KOPT-K1 (cell line): ENCODE results near the gene SMARCD1.

Experiments used
- H3K27ac ChIP-seq: fragments of 200-600 bp; sonication (generic); 2 replicates; pipeline ENCODE4 v1.5.1; 2016; ENCODE audit warnings: antibody characterized with exemption, mild to moderate bottlenecking, low read depth, low read length; ENCODE audit not compliant: poor library complexity, severe bottlenecking
- H3K36me3 ChIP-seq: fragments of 200-600 bp; sonication (generic); 2 replicates; pipeline ENCODE4 v1.5.1; 2017; ENCODE audit warnings: antibody characterized with exemption, mild to moderate bottlenecking, low read length, moderate library complexity; ENCODE audit not compliant: insufficient read depth
- H3K9me3 ChIP-seq: fragments of 200-600 bp; sonication (generic); 2 replicates; pipeline ENCODE4 v1.5.1; 2017; ENCODE audit warnings: antibody characterized with exemption, low read length, mild to moderate bottlenecking; ENCODE audit not compliant: insufficient read depth, poor library complexity, severe bottlenecking

Gene SMARCD1

GRCh38 chr12:50102131-50102531 is 17.0 kb downstream of the SMARCD1 start:
- H3K9me3 ChIP-seq: no peaks in the 10 kb centered on the region
- H3K36me3 ChIP-seq: peaks cover 53% of the 10 kb centered on the region
- no peak overlapping the region for H3K27ac ChIP-seq

DNA sequence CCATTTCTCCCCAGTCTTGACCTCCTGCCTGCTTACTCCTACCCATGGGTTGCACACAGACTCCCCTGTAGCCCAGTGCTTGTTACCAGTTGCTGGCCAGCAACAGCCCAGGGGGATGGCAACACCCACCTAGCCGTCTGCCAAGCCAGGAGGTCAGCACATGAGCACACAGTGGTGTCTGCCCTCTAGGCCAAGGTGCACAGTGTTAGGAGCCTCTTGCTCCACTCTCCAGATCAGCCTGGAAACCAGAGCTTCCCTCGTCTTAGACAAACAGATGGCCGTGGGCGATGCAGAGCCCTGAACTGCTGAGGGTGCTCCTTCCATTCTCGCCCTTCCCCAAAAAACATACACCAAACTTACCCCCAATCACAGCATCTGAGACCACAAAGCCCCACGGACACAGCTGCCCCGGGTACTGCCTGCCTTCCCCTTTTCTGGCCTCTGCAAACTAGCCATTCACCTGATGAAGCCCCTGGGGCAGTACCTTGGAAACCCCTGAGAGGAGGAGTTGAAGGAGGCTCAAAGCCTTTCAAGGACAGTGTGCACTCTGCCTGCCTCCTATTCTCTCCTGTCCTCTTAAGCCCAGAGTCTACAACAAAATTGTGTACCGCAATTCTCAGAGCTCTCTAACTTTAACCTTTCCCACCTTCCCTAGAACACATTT is 17.6 kb downstream of the SMARCD1 start:
- Histone ChIP-seq H3K9me3 (no peaks in the 10 kb centered on the region), H3K36me3 (peaks cover 46% of the 10 kb centered on the region), H3K27ac (no peak overlapping the region)

DNA sequence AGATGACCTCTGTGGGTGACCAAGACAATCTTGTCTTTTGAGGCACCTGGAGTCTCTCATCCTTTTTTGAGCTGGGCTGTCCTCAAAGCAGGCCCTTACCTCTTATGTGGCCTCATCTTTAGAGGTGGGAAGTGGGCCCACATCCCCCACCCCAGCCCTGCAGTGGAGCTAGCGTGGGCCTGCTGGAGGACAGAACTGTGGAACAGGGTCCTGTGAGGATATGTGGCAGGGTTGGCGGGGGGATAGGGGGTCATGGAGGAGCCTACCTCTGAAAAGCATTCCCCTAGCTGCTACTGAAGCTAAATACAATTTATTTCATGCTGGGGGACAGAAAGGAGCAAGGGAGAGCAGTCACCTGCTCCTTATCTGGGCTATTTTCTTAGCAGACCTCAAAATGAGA is 18.2 kb downstream of the SMARCD1 start:
- Histone ChIP-seq H3K27ac (no peak overlapping the region), H3K9me3 (no peaks in the 10 kb centered on the region), H3K36me3 (peaks cover 41% of the 10 kb centered on the region)

DNA sequence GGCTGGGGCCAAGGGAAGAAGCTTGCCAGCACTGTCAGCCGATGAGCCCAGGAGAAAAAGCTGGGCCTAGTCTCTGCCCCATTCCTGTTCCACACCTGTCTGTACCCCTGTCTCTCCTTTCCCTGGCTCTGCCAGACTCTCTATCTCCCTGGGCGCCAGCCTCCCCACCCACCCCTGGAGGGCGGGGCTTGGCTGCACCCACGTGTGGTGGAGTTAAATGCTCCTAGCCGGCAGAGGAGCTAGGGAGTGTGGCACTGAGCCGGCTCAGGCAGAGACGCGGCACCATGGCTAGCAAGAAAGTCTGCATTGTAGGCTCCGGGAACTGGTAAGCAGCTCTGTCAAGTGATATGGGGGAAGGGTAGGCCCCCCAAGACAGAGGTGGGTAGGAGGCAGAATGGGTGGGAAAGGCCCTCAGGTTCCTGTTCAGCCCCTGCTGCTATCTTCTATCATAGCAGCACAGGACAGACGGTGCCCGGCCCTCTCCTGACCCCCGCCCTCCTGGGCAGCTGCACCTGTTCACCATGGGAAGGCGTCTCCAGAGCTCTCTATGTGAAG is 18.7 kb downstream of the SMARCD1 start, which contains the start of gene GPD1:
TSS of gene GPD1 (plus strand) at position 242 of the 555 bp plus-strand sequence. CDS start at position 285, 43 bp downstream.
- Histone ChIP-seq H3K27ac (no peak within 1 kb of the TSS), H3K36me3 (peaks cover 36% of the 10 kb centered on the region), H3K9me3 (no peaks in the 10 kb centered on the region)

GRCh38 chr12:50104417-50105366 is 19.6 kb downstream of the SMARCD1 start:
- Histone ChIP-seq H3K27ac (no peak overlapping the region), H3K9me3 (no peaks in the 10 kb centered on the region), H3K36me3 (peaks cover 27% of the 10 kb centered on the region)

DNA sequence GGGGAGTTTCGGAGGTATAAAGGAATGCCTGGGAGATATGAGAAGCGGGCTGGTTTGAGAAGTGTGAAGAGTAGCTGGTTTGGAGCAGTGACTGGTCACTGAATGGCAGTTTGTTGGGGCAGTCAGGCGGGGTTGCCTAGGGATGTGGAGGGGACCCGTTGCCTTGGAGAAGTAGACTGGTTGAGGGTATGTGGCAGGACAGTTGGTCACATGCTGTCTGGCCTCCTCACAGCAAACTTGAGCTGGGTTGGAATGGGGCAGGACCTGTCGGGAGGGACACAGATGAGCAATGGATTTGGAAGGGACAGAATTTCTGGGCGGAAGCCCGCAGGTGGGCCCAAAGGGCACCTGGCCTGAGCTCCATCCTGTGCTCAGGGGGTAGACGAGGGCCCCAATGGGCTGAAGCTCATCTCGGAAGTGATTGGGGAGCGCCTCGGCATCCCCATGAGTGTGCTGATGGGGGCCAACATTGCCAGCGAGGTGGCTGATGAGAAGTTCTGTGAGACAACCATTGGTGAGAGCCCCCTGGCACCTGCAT is 20.8 kb downstream of the SMARCD1 start:
- Histone ChIP-seq H3K9me3 (no peaks in the 10 kb centered on the region), H3K36me3 (peaks cover 14% of the 10 kb centered on the region; the same call in 1 of the 2 replicates), H3K27ac (no peak overlapping the region)

- peaks cover 8% of the 10 kb centered on the region; the same call in 1 of the 2 replicates for H3K36me3 ChIP-seq
- no peak overlapping the region for H3K27ac ChIP-seq
- H3K9me3 ChIP-seq: no peaks in the 10 kb centered on the region
Observed at GRCh38 chr12:50106907-50107306, 21.8 kb downstream of the SMARCD1 start.

DNA sequence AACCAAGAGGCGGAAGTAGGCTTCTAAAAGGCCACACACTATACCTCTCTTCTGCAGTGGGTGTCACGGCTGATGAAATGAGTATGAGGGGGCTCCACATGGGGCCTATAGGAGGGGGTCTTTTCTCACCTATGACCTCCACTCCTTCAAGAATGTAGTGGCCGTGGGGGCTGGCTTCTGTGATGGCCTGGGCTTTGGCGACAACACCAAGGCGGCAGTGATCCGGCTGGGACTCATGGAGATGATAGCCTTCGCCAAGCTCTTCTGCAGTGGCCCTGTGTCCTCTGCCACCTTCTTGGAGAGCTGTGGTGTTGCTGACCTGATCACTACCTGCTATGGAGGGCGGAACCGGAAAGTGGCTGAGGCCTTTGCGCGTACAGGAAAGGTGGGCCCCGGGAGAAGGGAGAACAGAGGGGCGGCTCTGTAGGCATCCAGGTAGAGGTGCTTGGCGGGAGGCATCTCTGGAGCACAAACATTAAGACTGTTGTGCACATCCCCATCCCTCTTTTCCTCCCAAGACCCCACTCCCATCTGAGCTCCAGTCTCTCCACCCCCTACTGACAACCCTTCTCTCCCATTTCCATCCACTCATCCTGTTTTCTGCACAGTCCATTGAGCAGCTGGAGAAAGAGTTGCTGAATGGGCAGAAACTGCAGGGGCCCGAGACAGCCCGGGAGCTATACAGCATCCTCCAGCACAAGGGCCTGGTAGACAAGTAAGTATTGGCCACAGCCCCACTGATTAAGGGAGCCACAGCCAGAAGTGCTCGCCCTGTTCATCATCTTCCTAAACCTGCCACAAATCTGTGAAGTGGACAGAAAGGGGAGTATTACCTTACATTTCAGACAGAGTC is 22.5 kb downstream of the SMARCD1 start:
- Histone ChIP-seq H3K27ac (no peak overlapping the region), H3K36me3 (peaks cover under 1% of the 10 kb centered on the region; the same call in 1 of the 2 replicates)

DNA sequence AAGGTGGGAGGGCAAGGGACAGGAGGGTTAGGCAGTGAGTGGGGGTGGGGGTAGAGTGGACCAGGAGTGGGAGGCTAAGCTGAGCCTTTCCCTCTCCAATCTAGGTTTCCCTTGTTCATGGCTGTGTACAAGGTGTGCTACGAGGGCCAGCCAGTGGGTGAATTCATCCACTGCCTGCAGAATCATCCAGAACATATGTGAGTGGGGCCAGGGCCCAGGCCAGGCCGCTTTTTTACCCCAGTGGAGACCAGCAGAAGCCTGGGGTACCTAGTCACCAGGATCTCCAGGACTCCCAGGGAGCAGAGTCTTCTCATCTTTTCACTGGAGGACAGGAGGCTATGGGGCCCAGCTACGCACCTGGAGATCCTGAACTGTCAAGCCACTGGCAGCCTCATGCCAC is 24.2 kb downstream of the SMARCD1 start:
- Histone ChIP-seq H3K9me3 (no peaks in the 10 kb centered on the region), H3K36me3 (no peaks in the 10 kb centered on the region; the same call in 1 of the 2 replicates), H3K27ac (no peak overlapping the region)

More for the DNA sequence above, 22.5 kb downstream of the SMARCD1 start:
- no peaks in the 10 kb centered on the region for H3K9me3 ChIP-seq

GRCh38 chr12:50110127-50110761 is 25.1 kb downstream of the SMARCD1 start:
- Histone ChIP-seq H3K27ac (no peak overlapping the region), H3K9me3 (no peaks in the 10 kb centered on the region), H3K36me3 (peaks cover under 1% of the 10 kb centered on the region; the same call in 1 of the 2 replicates)

- H3K27ac ChIP-seq: no peak overlapping the region
- no peaks in the 10 kb centered on the region for H3K9me3 ChIP-seq
Observed at GRCh38 chr12:50110762-50111351, 25.7 kb downstream of the SMARCD1 start.

GRCh38 chr12:50111395-50111692 is 26.2 kb downstream of the SMARCD1 start:
- Histone ChIP-seq H3K36me3 (peaks cover 12% of the 10 kb centered on the region), H3K9me3 (no peaks in the 10 kb centered on the region), H3K27ac (no peak overlapping the region)

More at GRCh38 chr12:50110762-50111351, 25.7 kb downstream of the SMARCD1 start:
- H3K36me3 ChIP-seq: peaks cover 7% of the 10 kb centered on the region

GRCh38 chr12:50111693-50112455 is 26.7 kb downstream of the SMARCD1 start, which contains the start of gene COX14:
COX14 (plus strand) TSS chr12:50112236; CDS start chr12:50120044, 7,808 bp downstream.
- peak within 1 kb of the TSS; percentile 70 for H3K27ac ChIP-seq
- peaks cover 17% of the 10 kb centered on the region for H3K36me3 ChIP-seq
- no peaks in the 10 kb centered on the region for H3K9me3 ChIP-seq
